ENCODE results near the gene RPL13. TPM values are rescaled to one million over a fixed set of nuclear protein-coding genes. Genes with fewer than 3 reads are reported as not detected.

The RPL13 gene
- total and polyA plus RNA-seq, 10 of the 15 experiments (the other 5 are each of a cell fraction or from before 2014, with no cell fraction given): 386 to 9,428 (median 2,486) TPM

DNA sequence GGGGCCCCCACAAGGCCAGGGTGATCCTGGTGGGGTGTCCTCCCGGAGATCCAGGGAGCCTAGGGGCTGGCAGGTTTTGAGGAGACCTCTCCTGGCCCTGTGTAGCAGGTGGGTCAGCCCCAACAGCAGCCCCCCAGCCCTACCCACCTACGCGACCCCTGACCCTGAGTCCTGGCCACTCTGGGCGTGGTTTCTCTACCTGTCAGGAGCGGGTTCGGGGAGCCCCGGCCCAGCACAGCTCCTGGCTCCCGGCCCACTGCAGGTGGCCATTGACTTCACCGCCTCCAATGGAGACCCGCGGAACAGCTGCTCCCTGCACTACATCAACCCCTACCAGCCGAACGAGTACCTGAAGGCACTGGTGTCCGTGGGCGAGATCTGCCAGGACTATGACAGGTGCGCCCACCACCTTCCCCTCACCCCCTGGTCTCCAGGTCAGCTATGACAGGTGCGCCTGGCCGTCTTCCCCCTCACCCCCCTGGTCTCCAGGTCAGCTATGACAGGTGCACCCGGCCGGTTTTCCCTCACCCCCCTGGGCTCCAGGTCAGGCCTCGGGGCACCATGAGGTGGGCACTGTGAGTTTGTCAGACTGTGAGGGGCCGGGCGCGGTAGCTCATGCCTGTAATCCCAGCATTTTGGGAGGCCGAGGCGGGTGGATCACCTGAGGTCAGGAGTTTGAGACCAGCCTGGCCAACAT is 28.1 kb downstream of the RPL13 start:
- no TSS peak for BruUV-seq (replicated peaks)
- ChIA-PET SMC1A (ENCODE audit: uncharacterized antibody, unreplicated experiment) (no interaction called here), POLR2A (no interaction called here), CTCF (no interaction called here), RAD21 (ENCODE audit: unreplicated experiment) (no interaction called here)
- no peak overlapping the region for H3K27ac ChIP-seq (ENCODE audit: control insufficient read depth, insufficient read depth)
- DNase-seq (ENCODE audit: low read depth, low spot score): no peak
- ATAC-seq: no peak
- no peaks in the 10 kb centered on the region for H3K79me2 ChIP-seq (ENCODE audit: control insufficient read depth, insufficient read depth, low read length)
- TF ChIP-seq FOS (IDR thresholded peaks at IDR 0.05; ENCODE audit: borderline replicate concordance, extremely low read depth, insufficient read length): no peak
- TF ChIP-seq SREBF2 (IDR thresholded peaks at IDR 0.05; ENCODE audit: low read length): no peak
- TF ChIP-seq CUX1 (IDR thresholded peaks at IDR 0.05; ENCODE audit: insufficient replicate concordance, low read depth, low read length): no peak
- no peak for TF ChIP-seq ZNF384 (IDR thresholded peaks at IDR 0.05; ENCODE audit: borderline replicate concordance, low read depth, low read length)
- TF ChIP-seq RUNX3 (IDR thresholded peaks at IDR 0.05; ENCODE audit: low read length): no peak
- no peak for TF ChIP-seq SPI1 (IDR thresholded peaks at IDR 0.05; ENCODE audit: borderline replicate concordance, insufficient read depth, low read depth, low read length)
- TF ChIP-seq SUZ12 (IDR thresholded peaks at IDR 0.05; ENCODE audit: unreplicated experiment): no peak
- no peak for TF ChIP-seq PAX5 (IDR thresholded peaks at IDR 0.05; ENCODE audit: borderline replicate concordance, low read depth, low read length)
- no peak for TF ChIP-seq TARDBP (IDR thresholded peaks at IDR 0.05; ENCODE audit: borderline replicate concordance)
- TF ChIP-seq POLR2A (IDR thresholded peaks at IDR 0.05; ENCODE audit: low read depth, low read length): no peak
- H3K36me3 ChIP-seq (ENCODE audit: control insufficient read depth in 2 of 2, insufficient read depth in 2 of 2, low read length in 1 of 2): no peaks in the 10 kb centered on the region
- 88% methylated on average over 25 of the region's 26 CpGs for whole genome bisulfite sequencing (ENCODE audit: insufficient coverage, insufficient replicate concordance, low lambda C conversion rate, missing lambda C conversion rate)
- no peaks in the 10 kb centered on the region for H3K9me3 ChIP-seq (replicated peaks; ENCODE audit: control insufficient read depth, insufficient read depth, low read length)
- H3K4me2 ChIP-seq (ENCODE audit: control insufficient read depth, insufficient read depth): no peak overlapping the region
- H3K4me1 ChIP-seq (ENCODE audit: control insufficient read depth, insufficient read depth, low read length): no peaks in the 10 kb centered on the region
- no peak for FAIRE-seq
- intact Hi-C loops (cut with micrococcal nuclease; ENCODE audit: unreplicated experiment): no loop called here
- H3K4me3 ChIP-seq: no peak overlapping the region
- no peaks in the 10 kb centered on the region for H4K20me1 ChIP-seq (ENCODE audit: control insufficient read depth, insufficient read depth)
- H2AFZ ChIP-seq (ENCODE audit: control insufficient read depth, low read depth, low read length): no peak overlapping the region
- no peak overlapping the region for H3K9ac ChIP-seq (ENCODE audit: control insufficient read depth, insufficient read depth, low read length)
- in situ Hi-C loops (cut with MboI): no loop called here
- H3K27me3 ChIP-seq (replicated peaks in 1 of 2; ENCODE audit: control insufficient read depth in 2 of 2, insufficient read depth in 2 of 2, low read length in 1 of 2): no peaks in the 10 kb centered on the region
